Activated CD8-positive, alpha-beta memory T cell treated with anti-CD3 and anti-CD28 coated beads for 1 hour (primary cell): ENCODE results near the gene UBE2E2.

Experiments used
- DNase-seq, 2 donors: peaks; one replicate each; pipeline ENCODE4 v3.0.0-alpha.2; 2020; ENCODE audit warnings: low read depth in 1 of 2; ENCODE audit errors: extremely low read depth in 1 of 2

The UBE2E2 gene

DNA sequence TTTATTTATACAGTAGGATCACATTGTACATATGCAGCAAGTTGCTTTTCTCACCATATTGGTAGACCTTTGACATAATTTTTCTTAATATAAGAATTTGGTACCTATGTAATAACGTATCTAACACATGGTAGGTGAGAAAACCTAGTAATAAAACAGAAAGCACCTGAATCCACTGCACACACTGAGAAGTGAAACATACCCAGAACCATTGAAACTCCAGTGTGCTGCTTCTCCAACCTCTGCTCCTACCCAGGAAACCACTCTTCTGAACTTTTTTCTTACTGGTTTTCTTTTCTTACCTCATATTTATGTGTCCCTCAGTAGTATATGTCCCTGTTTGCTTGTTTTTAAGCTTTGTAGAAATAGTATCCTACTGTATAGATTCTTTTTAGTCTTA, 293.0 kb downstream of the UBE2E2 start:
- DNase-seq: no peak

DNA sequence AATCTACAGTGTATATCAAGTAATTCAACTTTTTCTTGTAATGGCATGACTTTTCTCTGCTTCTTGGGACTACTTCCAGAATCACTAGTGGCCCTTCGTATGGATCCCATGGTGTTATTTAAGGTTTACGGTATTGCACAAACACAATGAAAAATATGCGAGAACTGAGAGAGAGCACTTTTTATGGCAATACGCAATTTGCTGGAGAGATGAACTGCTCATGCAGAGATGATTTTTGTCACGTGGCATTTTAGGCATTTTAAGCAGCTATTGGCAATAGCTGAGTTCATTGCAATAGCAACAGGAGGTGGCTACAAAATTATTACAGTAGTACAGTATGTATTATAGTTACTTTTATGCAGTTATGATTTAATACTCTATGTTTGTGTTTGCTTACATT, 294.0 kb downstream of the UBE2E2 start:
- DNase-seq: no peak

- no peak for DNase-seq
Observed at GRCh38 chr3:23501201-23501802, 298.2 kb downstream of the UBE2E2 start.

DNA sequence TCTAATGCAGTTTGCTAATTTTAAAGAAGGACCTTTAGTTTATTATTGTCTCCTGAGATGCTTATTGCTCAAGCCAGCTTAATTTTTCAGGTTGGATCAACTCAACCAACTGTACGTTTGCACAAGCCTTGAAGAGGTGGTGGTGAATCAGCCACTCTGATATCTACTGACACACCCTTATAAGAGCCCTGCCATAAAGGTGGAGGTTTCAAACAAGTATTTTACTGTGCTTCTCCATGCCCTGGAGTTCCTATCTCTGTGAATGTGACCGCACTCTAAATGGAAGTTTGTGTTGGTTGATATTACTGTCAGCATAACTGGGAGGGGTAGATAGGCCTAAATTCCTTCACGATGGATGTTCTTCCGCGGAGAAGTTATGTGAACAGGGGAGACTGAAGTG, 305.3 kb downstream of the UBE2E2 start:
- no peak for DNase-seq

DNA sequence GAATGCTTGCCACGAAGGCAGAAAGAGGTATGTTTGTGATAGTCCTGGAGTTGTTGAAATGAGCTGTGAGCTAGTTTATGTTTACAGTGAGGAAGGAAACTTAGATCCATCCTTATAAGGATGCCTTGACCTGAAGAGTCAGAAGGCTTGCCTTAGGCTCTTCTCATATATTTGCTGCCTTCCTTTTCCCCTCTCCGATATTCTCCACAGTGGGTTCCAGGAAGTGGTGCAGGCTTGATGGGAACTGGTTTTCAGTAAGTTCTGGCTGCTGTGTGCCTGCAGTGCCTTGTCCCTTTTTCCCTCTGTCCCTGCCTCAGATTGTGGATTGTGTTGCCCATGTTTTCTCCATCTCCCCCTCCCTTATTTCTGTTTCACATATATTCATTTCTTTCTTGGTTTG, 315.3 kb downstream of the UBE2E2 start:
- no peak for DNase-seq

- no peak for DNase-seq
Observed at GRCh38 chr3:23519314-23520208, 316.4 kb downstream of the UBE2E2 start.

- DNase-seq: no peak
Observed at GRCh38 chr3:23527326-23527725, 324.2 kb downstream of the UBE2E2 start.

GRCh38 chr3:23533596-23533995, 330.5 kb downstream of the UBE2E2 start:
- no peak for DNase-seq

GRCh38 chr3:23533996-23534395, 330.9 kb downstream of the UBE2E2 start:
- no peak for DNase-seq

DNA sequence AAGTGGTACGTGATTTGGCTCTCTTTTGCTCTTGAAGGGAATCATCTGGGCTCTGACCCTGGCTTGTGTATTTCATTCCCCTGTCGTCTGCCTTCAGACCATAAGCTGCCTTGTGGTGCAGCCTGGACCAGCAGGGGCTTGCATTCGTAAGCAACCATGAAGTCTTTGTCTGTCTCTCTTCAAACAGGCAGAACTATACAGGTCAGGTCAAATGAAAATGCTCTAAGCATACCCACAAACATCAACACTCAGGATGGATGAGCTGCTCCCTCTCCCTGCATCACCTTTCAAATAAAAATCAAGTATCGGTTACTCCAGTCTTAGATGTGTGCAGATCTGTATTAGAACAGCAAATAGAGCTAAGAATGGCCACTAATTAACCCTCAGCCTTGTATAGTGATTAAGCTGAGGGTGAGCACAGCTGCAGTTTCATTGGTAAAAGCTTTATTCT, 334.0 kb downstream of the UBE2E2 start:
- no peak for DNase-seq

- DNase-seq: no peak
Observed at GRCh38 chr3:23539185-23539584, 336.1 kb downstream of the UBE2E2 start.

- no peak for DNase-seq
Observed at GRCh38 chr3:23540600-23540999, 337.5 kb downstream of the UBE2E2 start.

DNA sequence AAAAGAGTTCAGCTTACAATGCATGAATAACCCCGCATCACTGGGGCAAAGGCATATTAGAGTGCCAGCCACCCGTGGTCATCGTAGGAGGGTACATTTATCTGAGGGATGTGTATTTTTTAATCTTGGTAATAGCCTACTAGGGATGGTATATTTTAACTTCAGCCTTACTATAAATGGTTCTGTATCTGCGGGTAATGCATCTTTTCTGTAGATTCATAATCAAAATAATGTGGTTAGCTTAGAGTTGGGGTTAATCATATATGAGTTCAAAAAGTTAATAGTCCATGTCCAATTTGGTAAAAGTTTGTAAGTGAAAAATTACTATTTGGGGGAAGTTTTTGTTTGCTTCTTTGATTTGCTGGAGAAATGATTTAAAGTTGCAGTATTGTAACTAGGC, 339.0 kb downstream of the UBE2E2 start:
- DNase-seq: no peak

DNA sequence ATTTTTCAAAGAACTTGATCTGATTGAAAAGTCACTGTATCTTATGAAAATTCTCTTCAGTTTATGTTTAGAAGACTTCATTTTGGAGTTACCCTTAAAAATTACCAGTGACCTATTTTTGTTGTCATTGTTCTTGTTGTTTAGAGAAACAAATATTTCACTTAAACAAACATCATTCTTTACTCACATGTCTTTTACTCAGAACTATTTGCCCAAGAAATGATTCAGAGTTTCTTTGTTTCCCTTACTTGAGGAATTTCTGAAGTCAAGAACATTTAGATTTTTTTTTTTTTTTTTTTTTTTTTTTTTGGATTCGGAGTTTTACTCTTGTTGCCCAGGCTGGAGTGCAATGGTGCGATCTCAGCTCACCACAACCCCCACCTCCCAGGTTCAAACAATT, 343.1 kb downstream of the UBE2E2 start:
- DNase-seq: no peak

- DNase-seq: no peak
Observed at GRCh38 chr3:23547905-23548650, 345.0 kb downstream of the UBE2E2 start.

DNA sequence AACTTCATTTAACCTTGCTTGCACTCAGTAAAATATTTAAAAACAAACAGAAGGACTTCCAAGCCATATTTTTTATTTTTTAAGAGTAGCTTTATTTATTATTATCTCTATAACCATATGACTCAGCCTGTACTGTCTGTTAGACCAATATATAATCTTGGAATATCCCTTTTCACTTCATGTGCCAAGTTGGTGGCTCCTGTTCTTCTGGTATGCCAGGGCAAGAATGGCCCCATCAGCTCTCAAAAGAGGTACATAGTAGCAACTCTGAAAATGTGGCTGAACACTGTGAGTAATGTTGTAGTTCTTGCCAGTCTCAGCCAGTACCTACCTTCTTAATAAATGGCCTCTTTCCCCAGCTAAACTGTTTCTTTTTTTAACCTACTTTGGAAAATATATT, 345.6 kb downstream of the UBE2E2 start:
- no peak for DNase-seq

GRCh38 chr3:23549148-23549910, 346.2 kb downstream of the UBE2E2 start:
- no peak for DNase-seq

DNA sequence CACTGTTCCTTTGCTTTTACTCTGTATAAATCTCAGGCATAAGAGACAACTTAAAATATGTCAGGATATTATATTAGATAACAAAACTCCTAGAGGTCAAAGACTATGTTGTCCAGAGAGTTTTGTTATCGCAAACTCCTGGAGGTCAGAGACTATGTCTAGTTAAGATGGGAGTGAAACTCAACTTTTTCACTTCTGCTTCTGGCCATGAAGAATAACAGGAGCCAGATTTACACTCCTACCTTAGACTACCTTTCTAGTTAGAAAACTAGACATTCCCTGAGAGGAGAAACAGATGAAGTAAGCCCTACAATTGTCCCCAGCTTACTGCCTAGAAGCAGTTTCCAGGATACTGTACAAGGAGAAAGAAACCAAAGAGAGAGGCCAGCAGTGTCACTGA, 347.3 kb downstream of the UBE2E2 start:
- DNase-seq: no peak

GRCh38 chr3:23552506-23552905, 349.4 kb downstream of the UBE2E2 start:
- DNase-seq: no peak

- no peak for DNase-seq
Observed at GRCh38 chr3:23553353-23553752, 350.2 kb downstream of the UBE2E2 start.
